IPS-NIHi11 (cell line): ENCODE results near the gene EPS8L1.
"Not testable (repeated sequence)": the region's sequence is repeated elsewhere in the genome, so short reads cannot be mapped to it uniquely, and the experiment has no call there.

ENCODE experiments used
- DNase-seq: peaks from one replicate; pipeline ENCODE4 v3.0.0; 2012; ENCODE audit warnings: mixed read lengths, low spot score

Gene EPS8L1

DNA sequence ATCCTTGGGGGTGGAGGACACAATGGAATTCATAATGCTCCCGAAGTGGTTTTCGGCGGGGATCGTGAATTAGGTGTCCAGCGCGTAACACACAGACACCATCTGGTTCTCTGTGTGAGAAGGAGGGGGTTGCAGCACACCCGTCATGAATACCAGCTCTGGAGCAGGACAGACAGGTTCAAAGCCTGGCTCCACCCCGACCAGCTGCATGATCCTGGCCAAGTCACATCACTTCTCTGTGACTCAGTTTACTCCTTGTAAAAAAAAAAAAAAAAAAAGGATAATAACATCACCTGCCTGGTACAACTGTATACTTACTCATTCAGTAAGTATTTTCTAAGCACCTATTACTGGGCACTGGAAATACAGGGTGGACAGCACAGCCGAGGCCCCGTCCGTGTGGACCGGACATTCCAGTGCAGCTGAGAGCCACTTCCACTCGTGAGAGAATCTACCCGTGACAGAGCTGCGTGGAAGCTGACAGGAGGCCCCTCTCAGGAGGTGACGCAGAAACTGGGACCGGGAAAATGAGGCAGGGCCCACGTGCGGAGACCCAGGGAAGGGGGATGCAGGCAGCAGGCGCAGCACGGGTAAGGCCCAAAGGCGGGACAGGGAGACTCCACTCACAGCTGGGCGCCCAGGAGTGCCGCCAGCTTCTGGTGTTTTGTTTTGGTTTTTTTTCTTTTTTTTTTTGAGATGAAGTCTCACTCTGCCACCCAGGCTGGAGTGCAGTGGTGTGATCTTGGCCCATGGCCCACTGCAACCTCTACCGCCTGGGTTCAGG is 24.7 kb upstream of the EPS8L1 start:
- no peak for DNase-seq

GRCh38 chr19:55053735-55054134 is 21.9 kb upstream of the EPS8L1 start:
- DNase-seq: no peak

- DNase-seq: no peak
Measured at GRCh38 chr19:55056827-55057226, 18.8 kb upstream of the EPS8L1 start.

DNA sequence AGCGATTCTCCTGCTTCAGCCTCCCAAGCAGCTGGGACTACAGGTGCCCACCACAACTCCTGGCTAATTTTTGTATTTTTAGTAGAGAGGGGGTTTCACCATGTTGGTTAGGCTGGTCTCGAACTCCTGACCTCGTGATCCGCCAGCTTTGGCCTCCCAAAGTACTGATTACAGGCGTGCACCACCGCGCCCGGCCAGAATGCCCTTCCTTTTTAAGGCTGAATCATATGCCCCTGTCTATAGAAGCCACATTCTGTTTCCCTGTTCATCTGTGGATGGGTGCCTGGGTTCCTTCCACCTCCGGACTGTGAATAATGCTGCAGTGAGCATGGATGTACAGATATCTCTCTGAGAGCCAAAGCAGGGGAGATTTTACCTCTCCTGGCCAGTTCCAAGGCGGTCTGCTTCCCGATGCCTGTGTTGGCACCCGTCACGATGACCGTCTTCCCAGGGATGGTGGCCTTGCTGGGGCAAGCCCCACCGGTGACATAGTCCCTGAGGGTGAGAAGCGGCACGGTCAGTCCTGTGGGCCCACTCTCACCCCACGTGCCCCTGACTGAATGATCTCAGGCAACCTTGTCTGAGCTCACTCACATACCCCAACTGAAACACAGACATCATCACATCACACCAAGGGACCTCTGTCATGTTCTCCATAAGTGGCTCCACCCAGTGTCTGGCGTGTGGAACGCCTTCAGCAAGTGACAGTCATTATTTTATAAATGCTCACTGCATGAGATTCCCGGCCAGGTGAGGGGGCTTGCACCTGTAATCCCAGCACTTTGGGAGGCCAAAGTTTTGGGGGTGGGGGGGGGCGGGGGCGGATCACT is 16.7 kb upstream of the EPS8L1 start:
- no peak for DNase-seq

- DNase-seq: not testable (repeated sequence)
Measured at GRCh38 chr19:55060287-55060686, 15.4 kb upstream of the EPS8L1 start.

- peak; percentile 97 for DNase-seq
Measured at GRCh38 chr19:55062735-55063491, 12.8 kb upstream of the EPS8L1 start, which contains the start of gene RDH13. Gene RDH13 (minus strand): TSS chr19:55063148. CDS start chr19:55063032, 116 bp downstream.

DNA sequence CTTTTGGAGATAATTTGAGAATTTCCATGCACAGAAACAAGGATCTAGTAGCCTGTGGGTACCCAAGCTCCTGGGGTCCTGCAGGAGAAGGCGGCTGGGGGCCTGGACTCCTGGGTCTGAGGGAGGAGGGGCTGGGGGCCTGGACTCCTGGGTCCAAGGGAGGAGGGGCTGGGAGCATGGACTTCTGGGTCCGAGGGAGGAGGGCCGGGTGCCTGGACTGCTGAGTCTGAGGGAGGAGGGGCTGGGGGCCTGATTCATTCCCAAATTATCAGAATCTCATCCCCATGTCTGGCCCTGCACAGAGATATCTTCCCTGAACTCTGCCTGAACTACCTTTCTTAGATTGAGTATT is 12.2 kb upstream of the EPS8L1 start:
- DNase-seq: no peak

GRCh38 chr19:55065516-55065915 is 10.2 kb upstream of the EPS8L1 start:
- DNase-seq: not testable (repeated sequence)

GRCh38 chr19:55066107-55066709 is 9.5 kb upstream of the EPS8L1 start:
- DNase-seq: no peak

DNA sequence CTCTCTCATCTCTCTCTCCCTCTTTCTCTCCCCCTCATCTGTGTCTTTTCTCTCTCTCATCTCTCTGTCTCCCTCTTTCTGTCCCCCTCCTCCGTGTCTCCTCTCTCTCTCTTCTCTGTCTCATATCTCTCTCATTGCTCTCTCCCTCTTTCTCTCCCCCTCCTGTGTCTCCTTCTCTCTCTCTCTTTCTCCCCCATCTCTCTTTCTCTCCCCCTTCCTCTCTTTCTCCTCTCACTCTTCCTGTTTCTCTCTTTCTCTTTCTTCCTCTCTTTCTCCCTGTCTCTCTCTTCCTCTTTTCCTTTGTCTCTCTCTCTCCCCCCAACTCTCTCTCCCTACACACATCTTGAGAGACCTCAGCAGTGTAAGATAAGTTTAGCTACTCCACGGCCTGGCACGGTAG is 7.8 kb upstream of the EPS8L1 start:
- DNase-seq: no peak

- peak; percentile 53 for DNase-seq
Measured at GRCh38 chr19:55068950-55069864, 6.5 kb upstream of the EPS8L1 start.

GRCh38 chr19:55069865-55070197 is 5.8 kb upstream of the EPS8L1 start:
- DNase-seq: no peak

DNA sequence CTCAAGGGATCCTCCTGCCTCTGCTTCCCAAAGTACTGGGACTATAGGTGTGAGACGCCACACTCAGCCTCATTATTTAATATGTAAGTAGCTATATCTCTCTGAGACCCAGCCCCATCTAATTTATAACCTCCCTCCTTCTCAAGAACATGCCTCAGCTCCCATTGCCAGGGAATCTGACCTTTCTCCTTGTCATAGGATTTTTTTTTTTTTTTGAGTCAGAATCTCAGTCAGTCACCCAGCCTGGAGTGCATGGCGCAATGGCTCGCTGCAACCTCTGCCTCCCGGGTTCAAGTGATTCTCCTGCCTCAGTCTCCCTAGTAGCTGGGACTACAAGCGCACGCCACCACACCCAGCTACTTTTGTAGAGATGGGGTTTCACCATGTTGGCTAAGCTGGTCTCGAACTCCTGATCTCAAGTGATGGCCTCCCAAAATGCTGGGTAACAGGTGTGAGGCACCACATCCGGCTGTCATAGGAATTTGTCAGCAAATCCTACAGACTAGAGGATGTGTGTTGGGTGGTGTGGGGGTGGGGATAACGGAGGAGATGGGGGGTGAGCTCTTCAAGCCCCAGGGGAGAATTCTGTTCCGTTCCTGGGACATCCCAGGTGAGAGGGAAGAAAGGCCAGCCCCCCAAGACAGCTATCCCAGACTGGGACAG is 5.1 kb upstream of the EPS8L1 start:
- DNase-seq: no peak

GRCh38 chr19:55071129-55071502 is 4.6 kb upstream of the EPS8L1 start:
- no peak for DNase-seq

- no peak for DNase-seq
Measured at GRCh38 chr19:55071913-55072312, 3.8 kb upstream of the EPS8L1 start.

DNA sequence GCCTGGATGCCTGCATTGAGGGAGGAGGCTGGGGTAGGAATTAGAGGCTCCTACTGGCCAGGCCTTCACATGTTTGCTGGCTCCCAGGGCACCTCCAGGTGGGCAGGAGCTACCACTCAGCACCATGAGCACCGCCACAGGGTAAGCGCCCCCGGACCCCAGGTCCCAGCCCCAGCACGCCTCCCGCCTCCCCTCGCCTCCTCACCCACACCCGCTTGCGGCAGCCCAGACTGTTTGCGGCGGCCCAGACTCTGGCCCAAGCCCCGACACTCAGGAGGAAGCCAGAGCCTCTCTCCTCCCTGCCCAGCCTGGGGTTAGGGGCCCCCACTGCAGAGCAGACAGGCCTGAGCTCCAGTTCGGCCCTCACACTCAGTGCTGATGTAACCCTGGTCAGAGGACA is 652 bp downstream of the EPS8L1 start:
- DNase-seq: no peak

DNA sequence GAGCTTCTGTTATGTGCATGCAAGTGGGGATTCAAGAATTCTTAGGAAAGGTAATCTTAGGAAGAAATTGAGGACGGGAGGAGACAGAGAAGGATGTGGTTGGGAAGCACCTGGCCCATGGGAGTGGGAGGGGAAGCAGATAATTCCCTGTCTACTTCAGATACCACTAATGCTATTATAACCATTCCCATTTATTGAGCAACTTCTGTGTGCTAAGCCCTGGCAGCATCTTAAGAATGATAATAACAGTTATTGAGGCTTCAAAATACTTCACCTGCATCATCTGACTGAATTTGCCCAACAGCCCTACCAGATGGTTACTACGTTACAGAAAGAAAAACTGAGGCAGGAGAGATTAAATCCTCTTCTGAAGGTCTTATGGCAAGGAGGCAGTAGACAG is 1.4 kb downstream of the EPS8L1 start:
- no peak for DNase-seq

GRCh38 chr19:55078996-55079395 is 3.3 kb downstream of the EPS8L1 start:
- DNase-seq: no peak

GRCh38 chr19:55079400-55080038 is 3.9 kb downstream of the EPS8L1 start:
- DNase-seq: no peak
